Retina (tissue), 1 donor: Measurements from ENCODE around the gene SHB.

ENCODE experiments used
- DNase-seq: peaks from one replicate; pipeline ENCODE4 v3.0.0-alpha.2; 2016

Gene SHB

DNA sequence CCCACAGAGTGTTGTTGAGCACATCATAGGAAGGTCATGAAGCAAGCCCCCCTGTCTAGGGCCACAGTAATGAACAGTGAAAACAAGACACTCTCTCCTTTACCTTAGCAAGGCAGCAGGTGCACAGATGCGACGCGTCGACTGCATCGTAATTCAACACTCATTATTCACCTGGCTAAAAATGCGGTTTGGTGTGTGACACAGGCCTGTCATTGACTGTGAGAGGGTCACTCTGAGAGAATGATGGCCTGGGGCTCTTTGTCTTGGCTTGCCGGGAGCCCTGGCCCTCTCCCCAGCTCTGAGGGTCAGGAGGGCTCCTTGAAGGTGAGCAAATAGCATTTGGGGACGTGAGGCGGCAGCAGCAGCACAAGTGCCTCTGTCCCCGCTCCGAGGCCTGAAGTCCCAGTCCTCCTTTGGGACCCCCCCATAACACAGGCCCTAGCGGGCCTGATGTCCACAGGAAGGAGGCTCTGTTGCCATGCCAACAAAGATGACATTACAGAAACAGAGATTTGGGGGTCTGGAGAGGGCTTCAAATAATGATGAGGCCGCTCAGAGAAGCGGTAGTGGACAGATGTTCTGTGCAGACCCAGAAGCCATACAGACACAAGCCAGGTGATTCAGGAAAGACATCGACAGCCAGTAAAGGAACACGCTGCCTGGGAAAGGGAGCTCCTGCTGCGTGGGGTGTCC is 46.7 kb downstream of the SHB start:
- peak; percentile 31 for DNase-seq

DNA sequence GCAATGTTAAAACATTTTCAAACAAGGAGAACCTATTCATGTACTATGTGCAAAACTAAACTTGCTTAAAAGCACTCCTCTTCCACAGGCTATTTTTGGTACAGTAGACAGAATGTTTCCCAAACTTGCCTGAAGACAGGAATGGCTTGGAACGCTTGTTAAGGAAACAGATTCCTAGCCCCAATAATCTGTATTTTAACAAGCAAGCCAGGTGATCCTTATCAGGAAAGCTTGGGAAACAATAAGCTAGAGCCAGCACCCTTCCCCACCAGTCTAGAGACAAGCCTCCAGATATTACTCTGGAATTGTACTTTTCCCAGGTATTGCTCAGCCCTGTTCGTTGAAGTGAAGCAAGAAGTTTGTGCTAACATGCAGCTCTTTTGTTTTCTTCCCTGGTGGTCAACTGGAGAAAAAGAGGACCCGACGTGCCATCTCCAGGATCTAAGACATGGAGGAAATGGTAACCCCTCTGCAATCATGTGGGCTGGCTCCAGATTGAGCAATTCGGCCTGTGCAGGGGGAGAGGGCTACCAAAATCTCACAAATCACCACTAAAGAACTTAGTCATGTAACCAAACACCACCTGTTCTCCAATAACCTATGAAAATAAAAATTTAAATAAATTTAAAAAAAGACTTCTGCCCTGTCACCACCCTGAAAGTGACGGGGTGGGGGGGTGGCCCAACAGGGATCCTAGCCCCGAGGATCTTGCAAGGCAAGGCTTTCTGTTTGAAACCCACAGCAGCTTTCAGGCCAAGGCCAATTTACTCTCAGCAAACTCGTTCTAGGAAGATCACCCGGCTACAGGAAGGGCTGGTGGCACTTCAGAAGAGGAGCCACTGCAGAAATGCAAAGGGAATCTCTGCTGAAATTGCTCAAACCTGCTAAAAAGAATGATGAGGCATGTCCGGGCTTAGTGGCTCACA is 48.6 kb downstream of the SHB start:
- DNase-seq: no peak

DNA sequence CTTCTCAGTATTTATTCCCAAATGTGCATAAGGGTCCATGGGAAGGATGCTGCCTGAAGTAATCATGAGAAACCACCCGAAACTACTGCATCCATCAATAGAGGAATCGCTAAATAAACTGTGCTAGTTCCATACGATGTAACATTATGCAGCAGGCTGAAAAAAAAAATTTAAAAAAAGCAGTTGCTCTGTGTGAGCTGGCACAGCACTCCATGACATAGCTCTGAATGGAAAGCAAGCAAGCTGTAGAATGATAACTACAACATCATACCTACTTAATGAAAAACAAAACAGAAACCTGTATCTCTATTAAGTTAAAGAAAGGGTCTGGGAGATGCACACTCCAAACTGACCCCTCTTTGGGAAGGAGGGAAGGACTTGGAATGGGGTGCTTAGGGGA is 49.3 kb downstream of the SHB start:
- no peak for DNase-seq

DNA sequence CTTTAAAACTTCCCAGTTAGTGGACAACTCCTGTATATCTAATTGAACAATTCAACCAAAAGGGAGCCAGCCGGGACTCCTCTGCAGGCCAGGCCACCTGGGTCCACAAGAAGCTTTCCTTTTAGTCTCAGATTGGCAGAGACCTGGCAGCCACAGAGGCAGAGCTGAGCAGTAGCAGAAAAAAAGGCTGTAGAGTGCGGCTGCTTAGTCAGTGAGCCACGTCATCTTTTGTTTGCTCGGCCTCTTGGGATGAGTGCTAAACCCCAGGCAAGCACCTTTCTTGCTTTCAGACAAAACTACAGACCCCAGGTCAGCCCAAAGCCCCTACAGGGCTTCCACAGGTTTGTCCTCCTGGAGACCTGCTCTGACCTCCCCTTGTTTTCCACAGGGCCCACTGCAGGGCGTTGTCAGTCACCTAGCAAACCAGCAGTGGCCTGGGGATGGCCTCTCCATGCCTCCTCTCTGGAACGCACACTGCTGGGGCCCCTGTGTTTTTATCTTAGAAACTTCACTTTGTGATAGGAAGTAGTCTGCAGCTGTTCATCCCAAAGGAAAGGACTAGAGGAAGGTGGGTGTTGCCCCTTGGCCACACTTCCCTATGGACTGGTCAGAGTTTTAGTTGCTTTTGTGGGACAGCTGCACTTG is 49.9 kb downstream of the SHB start:
- peak; percentile 58 for DNase-seq

DNA sequence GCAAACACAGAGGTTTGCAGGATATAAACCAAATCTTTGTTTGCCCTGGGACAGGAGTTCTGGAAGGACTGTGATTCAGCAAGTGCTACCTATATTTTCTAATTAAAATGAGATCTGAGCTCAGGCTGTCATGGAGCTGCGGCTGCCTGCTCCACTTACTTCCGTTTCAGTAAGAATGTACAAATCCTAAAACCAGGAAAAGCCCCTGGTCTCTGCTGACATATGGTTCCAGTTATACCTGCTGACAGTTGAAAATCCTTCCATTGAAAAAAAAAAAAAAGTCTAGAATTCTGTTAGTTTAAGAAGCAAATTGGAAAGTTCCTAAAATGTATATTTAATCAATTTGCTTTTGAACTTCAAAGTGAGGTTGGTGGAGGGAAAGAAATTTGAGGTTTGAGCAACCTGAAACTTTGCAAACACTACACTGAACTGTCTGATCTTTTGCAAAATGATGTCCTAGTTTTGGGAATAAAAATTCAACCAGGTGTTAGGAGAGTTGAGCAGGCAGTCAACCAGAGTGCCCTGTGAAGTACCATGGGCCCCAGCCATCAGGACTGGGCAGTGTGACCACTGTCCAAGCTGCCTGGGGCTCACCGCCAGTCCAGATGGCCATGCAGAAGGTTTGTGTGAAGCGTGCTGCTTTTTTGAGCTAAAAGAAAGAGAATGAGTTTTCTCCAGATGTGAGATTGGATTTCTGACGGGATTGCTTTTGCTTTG is 50.6 kb downstream of the SHB start:
- DNase-seq: peak; percentile 39

DNA sequence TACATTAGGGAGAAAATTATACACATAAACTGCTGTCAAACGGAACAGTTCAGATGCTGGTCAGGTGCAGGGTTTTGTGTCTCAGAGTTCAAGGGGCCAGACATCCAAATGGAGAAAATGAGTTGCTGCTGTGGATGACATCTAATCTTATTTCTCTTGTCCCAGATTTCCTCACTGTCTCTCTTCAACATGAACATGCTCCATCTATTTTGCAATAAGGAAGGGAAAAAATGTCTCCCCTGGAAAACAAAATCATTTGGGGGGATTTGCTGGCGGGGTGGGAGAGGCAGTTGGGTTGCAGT is 51.2 kb downstream of the SHB start:
- DNase-seq: no peak

DNA sequence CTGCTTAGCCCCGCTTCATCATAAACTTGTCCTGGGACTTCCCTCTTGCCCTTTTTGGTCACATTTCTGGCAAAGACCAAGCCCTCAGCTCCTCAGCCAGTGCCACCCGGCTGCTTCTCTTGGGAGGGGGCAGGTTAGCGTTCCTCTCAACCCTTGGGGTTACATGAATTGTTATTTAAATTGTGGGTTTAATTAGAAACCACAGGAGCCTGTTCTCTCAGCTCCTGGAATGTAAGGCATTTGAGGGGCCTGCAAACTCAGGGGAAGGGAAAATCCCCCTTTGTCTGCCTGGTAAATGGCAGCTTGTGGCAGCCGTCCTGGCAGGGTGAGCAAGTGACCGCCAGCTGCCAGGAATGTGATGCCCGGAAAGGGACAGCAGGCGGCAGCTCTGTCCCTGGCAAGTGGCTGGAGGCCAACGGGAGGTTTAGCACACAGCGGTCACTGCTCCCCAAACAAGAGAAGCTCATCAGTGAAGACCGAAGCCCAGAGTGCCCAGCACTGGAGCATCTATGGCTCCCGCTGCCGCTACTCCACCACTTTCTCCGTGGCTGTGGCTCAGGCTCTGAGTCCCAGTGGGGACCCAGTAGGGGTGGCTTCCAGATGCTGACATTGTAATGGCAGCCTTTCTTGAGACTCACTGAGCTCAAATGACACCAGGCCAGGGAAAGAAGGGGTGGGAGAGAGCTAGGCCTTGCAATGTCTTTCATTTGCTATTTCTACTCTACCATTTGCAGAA is 51.7 kb downstream of the SHB start:
- peak; percentile 86 for DNase-seq

DNA sequence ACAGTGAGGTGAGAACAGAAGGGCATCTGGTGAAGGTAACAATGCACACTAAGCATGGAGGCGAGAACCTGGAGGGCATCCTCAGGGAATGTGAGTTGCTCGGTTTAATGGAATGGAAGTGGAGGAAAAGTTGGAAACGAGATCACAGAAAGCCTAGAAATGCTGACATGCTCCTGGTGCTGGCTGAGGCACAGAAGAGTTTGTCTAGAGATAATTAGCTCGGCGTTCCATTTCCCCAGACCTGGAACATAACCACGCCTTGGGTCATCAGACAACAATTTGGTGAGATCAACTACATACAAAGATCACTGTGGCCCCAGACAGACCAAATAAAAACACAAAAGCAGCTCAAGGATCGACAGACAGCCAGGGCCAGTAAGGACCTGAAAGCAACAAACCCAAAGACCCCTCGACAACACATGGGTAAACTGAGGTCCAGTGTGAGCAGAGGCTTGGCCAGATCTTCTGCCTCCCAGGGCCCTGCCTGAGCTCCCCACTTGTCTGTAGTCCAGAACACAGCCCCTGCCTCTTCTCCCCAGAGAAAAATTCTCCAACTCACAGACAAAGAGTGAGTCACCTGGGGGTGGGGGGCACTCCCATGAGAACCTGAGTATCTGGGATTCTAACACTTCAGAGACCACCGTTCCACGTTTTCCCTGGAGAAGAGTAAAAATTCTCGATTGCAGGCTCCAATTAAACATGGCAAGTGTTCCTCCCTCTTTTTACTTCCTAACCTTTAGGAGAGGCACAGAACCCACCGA is 52.5 kb downstream of the SHB start:
- peak; percentile 32 for DNase-seq

DNA sequence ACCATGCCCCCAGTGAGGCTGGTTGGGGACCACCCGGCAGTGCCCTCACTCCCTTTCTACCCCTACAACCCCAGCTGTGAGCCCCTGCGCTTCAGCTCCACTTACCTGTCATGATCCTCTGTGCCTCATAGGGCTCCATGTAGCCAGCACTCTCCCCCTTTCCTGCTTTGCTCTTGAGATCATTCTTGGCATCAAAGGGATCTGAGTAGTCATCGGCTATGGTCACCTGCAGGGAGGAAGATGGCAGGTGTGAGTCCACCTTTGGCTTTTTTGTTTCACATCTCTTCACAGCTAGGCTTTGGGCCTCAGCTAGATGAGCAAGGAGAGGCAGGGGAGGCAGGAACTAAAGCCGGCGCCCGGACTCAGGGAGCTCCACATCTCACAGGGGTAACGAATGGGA is 53.1 kb downstream of the SHB start:
- DNase-seq: no peak

DNA sequence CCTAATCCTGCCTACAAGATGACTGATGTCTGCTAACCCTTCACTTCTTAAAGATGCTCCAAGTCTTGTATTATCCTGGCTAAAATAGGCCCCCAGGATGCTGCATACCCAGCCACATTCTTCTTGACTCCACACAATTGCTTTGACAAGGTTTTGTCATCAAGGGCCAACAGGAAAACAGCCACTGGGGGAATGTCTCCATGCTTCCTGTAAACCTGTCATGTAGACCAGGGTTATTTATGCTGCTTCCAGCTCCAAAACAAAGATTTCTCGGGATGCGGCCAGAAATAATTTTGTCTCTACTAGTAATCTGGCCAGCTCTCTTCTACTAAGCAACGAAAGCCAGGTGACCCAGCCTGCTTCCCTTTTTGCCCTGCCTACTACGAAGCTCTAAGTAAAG is 53.8 kb downstream of the SHB start:
- no peak for DNase-seq

DNA sequence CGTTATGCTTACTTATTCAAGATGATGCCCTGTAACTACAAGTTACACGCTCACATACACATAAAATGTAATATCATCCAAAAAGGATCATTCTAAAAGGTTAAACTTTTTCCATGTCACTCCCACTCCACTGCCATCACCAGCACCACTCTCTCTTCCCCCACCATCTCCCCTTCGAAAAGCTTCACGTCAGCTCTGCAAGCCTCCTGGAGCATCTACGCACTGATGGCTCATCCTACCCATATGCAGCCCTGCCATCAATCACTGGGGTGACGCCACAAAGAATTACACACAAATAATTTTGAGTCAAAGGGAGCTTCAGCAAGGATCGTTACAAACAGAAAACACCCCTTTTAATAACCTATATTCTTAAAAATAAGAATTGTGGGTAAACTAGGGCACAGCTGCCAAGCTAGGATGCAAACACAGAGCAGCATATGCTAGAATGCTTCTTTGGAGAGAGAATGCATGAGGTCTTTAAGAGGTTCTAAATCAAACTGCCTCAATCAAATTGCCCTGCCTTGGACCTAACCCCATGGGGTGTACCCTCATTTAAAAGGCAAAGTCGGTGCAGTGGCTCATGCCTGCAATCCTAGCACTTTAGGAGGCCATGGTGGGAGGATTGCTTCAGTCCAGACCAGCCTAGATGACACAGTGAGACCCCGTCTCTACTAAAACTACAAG is 56.1 kb downstream of the SHB start:
- DNase-seq: no peak

DNA sequence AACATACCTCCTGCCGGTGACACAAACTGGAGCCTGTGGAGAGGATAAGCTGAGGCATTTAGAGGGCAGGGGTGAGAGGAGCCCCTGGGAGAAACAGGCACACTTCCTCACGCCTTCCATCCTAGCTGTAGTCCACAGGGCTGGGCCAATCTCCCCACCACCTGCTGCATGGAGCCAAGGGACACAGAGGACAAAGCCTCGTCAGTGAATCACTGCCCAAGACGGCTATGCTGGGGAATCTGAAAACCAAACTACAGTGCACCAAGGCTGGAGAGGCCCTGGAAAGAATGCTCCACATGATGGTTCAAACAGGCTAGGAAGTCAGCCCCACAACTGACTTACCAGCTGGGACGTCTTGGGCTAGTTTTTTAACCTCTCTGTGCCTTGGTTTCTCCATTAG is 57.0 kb downstream of the SHB start:
- DNase-seq: no peak

DNA sequence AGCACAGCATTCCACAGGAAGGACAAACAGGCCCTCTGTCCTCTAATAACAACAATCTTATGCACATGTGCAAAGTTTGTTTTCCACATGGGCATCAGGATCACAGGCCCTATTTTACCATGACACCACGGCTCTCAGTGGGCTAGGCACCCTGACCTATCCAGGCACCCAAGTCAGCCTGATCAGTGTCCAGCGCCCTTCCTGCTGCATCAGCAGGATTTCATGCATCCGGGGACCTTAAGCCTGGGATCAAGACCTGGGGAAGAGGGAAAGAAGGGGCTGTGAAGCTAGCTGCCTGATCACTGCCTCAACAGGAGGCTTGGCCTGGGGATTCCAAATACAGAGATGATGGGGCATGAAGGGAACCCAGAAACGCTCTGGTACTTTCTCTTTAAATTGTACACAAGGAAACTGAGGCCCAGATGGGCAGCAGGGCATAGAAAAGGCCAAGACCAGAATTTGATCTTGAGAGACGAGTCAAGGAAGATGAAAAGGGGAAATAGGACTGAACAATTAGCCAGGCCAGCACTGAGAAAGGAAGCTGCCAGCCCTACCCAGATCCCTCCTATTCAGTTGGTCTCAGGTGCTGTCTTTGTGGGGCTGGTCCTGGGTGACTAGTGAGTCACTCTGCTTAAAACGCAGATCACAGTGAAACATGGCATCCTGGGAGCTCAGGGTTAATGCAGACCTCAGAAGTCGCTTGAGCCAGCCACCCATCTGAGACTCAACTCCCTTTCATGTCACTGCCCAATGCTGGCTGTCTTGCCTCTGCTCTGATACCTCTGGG is 57.9 kb downstream of the SHB start:
- DNase-seq: no peak

DNA sequence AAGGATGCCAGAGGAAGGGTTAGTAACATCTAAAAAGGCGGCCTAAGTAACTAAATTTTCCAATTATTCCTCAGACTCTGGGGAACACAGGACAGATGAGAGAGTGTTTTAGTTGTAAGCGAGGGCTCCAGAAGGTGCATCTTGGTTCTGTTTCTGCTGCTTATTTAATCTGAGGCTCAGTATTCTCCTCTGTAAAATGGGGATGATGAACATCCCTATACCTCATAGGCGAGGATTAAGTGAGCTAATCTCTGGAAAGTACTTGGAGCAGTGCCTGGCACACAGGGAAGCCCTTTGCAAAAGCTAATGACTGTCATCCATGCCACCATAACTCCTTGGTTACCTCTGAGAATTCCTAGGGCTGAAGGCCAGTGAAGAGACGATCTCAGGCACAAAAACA is 59.0 kb downstream of the SHB start:
- no peak for DNase-seq

DNA sequence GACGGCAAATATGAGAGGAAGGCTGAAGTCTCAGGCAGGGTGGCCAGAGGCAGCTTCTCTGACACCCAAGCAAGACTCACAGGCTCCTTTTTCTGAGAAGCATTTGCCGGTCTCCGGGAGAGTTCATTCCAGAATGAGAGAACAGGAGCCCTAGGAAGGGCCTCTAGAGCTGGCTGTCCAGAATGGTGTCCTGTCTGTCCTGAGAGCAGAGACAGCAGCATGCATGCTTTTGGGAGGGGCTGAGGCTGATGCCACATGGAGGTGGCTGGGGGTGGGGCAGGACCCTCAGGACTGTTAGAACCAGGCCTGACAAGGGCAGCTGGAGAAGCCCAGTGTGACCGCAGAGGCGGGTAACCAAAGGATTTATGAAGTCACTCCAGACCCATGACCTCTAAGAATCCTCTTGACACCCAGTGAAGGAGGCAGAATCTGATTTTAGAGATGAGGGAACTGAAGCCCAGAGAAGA is 60.0 kb downstream of the SHB start:
- no peak for DNase-seq

DNA sequence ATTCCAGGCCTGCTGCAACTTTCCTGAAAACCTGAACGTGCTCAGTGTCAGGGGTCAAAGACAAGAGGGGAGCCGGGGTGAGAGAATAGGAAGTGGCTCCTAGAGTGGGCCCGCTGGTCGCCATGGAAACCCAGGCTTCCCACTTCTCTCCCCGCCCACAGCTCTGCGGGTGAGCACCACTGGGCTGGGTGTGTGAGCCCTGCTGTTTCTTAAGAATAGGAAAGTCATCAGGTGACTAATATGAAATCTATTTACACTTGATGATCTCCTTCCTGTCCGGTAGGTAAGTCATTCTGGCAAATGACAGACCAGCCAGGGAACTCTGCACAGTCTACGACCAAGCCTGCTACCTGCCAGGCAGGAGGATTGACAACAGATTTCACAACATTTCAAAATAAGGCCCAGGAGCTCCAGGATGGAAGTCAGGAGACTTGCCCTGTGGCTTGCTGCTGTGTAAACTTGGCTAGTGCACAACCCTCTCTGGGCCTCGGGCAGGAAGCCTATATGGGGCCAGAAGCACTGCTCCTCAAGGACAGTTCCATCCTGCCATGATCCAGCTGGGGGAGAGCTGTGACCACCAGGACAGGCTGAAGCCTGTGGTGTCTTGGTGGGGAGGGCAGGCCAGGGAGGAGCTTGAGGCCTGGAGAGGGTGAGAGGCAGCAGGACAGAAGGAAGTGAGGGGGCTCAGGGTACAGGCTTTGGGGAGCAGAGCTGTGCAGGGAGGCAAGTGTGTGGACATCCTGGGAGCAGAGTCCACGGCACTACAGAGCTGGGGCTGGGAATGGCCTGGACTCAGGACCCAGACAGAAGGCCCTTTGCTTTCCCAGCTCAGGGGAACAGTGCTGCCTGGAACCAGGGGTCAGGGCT is 60.6 kb downstream of the SHB start:
- peak; percentile 42 for DNase-seq

DNA sequence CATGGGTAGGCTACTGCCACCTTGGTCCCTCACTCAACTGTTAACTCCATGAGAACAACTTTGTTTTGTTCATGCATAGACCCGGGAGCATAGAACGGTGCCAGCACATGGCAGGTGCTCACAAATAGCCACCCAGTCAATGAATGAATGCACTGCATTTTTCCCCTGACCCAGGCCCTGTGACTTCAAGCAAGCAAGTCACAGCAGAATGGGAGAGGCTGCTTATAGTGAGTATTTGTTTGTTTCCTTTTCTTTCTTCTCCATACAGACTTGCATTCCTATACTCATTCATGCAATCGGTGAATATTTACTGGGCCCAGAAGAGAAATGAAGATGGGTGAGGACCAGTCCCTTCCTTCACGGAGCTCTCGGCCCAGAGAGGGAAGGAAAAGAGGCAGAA is 62.0 kb downstream of the SHB start:
- no peak for DNase-seq

DNA sequence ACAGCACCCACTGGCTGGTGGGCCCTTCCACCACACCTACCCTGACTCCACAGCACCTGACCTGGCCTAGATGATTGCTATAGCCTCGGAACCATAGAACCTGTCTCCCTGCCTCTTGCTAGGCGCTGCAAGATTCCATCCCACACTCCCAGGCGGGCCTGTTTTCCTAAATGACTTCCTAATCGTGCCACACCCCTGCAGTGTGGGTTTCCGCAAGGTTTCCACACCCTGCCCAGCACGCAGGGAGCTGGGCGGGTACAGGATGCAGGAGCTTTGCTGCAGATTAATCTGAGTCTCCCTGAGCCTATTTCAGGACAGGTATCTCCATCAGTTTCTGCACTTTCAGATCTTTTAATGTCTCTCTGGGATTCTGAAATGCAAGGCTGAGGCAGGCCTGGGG is 62.9 kb downstream of the SHB start:
- no peak for DNase-seq
